Ishikawa (cell line): ENCODE results near the gene HIF1A.

Source experiments
- FOXM1 ChIP-seq: IDR thresholded peaks from 2 replicates; pipeline ENCODE4 v1.6.1; 2012; ENCODE audit warnings: low read depth, borderline replicate concordance
- TAF1 ChIP-seq: IDR thresholded peaks from 2 replicates; pipeline ENCODE4 v1.6.1; 2012; ENCODE audit warnings: low read depth, mild to moderate bottlenecking
- TCF12 ChIP-seq: IDR thresholded peaks from 2 replicates; pipeline ENCODE4 v1.6.1; 2012; ENCODE audit warnings: low read depth

- no peak for TF ChIP-seq FOXM1
- TF ChIP-seq TAF1 = no peak
- no peak for TF ChIP-seq TCF12
These were observed 24.3 kb downstream of the HIF1A start for GRCh38 chr14:61719344-61720293.
